SHP77 treated with DMSO at 0.1 percent for 48 hours (cell line): ENCODE data around the gene PLAAT2.

ENCODE experiments used
- DNase-seq: peaks from one replicate; lab custom pipeline; 2025; lab: John Stamatoyannopoulos, UW

Gene PLAAT2

DNA sequence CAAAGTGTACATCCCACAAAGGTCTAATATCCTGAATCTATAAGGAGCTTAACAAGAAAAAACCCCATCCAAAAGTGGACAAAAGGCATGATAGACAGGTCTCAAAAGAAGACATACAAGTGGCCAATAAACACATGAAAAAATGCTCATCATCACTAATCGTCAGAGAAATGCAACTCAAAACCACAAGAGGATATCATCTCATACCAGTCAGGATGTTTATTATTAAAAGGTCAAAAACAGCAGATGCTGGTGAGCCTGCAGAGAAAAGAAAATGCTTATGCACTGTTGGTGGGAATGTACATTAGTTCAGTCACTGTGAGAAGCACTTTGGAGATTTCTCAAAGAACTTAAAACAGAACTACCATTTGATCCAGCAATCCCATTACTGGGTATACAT lies 44.6 kb downstream of the PLAAT2 start:
- DNase-seq = no peak

DNA sequence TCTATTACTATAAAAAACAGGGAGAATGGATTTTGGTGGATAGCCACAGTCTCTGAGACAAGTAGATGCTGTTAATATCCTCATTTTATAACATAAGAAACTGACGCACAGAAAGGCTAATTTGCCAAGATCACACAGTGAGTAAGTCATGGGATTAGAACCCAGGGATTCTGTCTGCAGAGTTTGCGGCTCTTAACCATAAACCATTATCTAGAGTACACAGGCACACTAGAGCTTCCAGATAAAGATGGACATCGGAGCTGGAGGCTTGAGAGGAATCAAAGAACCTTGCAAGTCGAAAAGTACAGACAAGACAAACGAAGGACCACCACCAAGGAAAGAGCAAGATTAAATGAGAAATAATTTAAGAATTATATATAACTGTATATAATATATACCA lies 46.0 kb downstream of the PLAAT2 start:
- DNase-seq = no peak

DNA sequence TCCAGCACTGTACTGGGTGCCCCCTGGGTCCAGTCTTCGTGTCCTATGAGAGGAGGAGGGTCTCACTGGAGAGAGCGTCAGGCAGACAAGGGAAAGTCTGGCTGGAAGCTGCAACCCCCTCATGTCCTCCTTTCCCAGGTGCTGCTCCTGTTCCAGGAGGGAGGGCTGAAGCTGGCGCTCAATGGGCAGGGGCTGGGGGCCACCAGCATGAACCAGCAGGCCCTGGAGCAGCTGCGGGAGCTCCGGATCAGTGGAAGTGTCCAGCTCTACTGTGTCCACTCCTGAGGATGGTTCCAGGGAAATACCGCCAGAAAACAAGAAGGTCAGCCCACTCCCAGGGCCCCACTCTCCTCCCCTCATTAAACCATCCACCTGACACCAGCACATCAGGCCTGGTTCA lies 47.1 kb downstream of the PLAAT2 start:
- DNase-seq = no peak

DNA sequence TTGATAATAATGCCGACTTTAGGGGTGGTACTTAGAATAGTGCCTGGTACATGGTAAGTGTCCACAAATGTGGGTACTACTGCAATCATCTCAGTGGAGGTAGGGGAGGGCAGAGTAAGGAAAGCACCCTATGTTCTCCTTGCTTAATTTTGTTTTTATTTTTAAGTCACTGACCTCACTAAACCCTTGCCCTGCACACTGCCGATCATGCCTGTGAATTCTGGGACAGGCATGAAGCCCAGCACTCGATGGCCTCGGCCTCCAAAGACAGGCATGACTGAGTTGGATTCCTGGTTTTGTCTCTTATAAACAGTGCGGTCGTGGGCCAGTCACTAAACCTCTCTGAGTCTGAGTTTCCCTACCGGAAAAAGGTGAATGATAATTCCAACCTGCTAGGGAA lies 50.4 kb downstream of the PLAAT2 start:
- DNase-seq = no peak

DNA sequence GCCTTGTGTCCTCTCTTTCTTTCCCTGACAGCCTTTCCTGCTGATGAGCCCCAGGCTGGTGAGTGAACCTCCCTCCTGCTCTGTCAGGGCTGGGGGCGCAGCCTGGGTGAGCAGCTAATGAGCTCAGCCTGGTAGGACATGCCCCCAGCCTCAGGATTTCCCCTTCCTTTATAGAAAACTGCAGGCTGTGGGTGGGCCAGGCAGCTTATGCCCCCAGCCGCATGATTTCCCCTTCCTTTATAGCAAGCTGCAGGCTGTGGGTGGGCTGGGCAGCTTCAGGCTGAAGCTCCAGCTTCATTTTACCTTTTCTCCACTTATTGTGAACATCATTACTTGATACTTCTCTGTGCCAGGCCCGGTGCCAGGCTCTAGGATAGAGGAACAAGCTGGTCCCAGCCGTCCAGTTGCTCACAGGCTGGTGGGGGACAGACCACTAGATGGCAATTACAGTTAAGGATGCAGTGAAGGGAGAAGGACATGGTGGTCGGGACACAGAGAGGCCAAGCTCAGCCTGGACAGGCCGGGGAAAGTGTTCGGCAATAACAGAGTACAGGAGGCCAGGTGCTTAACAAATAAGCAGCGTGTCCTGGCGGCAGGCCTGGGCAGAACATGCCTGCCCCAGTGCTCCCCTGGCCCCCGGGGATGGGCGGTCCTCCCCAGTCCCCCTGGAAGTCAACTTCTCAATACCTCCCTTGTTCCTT lies 52.0 kb downstream of the PLAAT2 start:
- no peak for DNase-seq

DNA sequence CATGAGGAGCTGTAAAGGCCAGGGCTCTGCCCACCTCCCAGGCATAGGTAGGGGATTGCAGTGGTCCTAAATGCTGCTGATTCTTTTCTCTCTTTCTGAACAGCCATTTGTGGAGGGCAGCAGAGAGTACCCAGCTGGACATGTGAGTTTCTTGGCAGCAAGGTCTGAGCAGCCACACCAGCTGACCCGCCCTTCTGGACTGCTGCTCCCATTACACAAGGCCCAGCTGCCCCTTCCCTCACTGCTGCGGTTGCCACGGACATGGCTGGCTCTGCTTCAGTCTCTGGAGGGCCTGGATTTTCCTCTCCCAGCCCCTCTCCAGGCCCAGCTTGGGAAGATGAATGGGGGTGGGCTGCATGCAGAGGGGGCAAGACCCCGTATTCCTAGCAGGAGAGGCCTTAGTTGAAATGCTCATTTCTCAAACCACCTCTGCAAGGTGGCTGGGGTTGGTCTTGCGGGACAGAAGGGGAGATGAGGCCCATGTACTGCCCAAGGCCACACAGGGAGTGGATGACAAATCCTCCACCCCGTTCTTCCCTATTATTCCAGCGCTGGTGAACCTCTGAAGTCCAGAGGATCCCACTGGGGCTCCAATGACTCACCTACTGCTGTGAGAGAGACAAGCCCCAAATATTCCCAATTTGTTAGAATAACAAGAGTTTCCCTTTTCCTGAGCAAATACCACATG lies 52.7 kb downstream of the PLAAT2 start:
- DNase-seq = no peak

DNA sequence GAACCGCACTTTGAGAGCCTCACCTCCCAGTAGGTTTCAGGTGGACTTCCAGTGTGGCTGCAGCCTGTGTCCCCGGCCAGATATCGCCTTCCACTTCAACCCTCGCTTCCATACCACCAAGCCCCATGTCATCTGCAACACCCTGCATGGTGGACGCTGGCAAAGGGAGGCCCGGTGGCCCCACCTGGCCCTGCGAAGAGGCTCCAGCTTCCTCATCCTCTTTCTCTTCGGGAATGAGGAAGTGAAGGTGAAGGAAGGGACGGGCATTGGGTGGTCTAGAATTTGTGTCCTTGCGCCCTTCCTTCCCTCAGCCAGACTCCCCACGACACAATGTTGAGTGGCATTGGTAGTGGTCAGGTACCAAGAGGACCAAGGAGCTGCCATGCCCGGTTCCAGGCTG lies 54.4 kb downstream of the PLAAT2 start:
- DNase-seq = no peak

DNA sequence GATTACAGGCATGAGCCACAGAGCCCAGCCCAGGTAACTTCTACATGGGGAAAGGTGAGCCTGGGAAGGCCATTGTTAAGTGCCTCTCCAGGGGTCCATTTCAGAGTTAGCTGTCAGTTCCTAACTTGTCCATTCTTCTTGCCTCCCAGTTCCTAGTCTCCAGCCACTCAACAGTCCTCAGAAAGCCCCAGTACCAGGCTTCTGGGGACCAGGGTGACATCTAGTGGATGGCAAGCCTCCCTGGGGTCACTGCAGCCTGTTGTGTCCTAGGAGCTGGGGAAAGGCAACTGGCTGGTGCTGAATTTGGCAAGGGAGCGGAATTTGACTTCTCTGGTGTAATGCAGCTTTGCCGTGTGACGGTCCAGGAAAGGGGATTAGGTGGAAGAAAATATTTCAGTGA lies 55.2 kb downstream of the PLAAT2 start:
- no peak for DNase-seq

DNA sequence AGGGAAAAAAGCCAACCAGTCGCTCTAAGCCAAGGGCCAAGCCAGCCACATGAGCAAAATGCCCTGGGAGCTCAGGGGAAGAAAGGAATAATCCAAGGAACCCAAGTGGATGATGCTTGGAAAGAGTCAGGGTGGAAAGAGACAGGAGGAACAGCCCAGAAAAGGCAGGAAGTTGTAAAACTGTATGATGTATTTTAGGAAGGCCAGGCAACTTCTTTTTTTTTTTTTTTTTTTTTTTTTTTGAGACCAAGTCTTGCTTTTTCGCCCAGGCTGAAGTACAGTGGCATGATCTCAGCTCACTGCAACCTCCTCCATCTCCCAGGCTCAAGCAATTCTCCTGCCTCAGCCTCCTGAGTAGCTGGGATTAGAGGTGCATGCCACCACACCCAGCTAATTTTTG lies 55.7 kb downstream of the PLAAT2 start:
- no peak for DNase-seq

DNA sequence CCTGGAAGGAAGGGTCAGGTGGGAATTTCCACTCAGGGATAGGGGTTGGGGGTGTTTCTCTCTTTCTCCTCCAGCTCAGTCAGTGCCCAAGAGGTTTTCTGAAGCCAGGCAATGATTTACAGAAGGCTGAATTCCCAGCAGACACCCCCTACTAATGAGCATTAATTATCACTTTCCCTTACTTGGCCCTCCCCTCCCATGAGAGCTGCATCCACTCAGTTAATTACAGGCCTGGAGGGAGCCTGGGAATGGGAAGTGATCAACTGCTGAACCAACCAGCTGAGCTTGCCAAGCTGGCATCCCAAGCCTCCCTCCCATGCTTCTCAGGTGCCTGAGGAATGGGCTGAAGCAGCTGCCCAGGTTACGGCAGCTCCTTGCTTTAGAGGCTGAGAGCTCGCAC lies 56.3 kb downstream of the PLAAT2 start:
- DNase-seq = no peak

DNA sequence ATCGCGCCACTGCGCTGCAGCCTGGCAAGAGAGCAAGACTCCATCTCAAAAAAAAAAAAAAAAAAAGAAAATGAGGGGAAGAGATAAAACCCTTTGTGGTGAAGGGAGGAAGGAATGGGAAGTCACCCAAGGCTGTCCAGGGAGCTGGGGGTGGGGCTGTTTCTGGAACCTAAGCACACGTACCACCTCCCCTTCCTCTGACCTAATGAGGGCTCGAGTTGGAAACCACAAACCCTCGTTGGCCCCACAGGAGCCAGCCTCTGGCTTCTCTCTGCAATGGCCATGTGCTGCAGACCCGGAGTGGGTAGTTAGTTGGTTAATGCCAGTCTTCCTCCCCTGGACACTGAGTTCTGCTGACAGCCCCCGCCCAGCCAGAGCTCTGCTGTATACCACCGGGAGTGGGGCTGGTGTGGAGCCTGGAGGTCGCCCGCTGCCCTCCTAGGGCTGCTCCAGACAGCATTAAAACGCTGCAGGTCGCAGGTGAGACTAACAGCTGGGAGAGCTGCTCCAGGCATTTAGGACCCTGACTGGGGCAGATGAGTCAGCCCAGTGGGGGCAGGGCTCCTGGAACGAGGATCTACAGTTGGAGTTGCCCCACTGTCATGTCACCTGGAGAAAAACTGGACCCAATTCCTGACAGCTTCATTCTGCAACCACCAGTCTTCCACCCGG lies 57.2 kb downstream of the PLAAT2 start, which contains the start of gene LGALS12:
LGALS12 (plus strand) TSS at position 228 of the 672 bp plus-strand sequence; CDS start at position 603, 375 bp downstream.
- no peak for DNase-seq

DNA sequence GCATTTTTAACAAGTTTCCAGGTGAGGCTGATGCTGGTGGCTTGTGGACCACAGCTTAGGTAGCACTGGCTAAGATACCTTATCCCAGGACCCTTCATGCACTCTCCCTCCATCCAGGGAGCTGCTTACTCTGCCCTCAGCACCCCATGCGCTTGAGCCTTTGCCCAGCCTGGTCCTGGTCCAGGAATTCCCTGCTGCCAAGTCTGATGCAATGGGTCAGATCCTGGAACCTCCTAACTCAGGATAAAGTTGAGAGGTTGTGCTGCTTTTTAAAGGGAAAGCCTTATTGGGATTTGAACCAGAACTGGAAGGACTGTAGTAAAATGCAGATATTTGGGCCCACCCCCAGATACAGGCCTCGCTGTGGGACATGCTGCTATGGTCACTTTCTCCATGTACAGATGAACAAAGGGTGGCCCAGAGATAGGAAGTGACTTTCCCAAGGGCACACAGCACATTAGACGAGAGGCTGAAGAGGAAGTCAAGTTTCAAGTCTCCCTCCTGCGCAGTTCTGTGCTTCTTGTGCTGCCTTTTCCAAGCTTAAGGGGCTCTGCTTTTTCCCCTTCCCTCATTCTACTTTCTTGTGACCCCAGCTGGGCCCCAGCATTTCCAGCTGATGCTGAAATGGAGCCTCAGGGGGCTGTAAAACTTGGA lies 58.1 kb downstream of the PLAAT2 start:
- DNase-seq = no peak

DNA sequence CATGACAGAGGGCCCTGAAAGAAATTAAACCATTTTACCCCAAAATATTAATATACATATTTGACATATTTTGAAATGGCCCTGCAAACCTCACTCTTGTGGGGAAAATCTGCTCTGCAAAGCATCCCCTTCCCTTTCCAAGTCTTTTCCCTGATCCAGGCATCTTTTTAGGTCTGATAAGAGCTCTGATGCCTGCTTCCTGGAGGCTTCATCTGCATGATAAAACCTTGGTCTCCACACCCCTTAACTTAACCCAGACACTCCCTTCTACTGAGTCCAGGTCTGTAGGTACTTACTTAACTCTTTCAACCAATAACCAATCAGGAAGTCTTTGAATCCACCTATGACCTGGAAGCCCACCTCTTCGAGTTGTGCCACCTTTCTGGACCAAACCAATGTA lies 59.1 kb downstream of the PLAAT2 start:
- DNase-seq = no peak

DNA sequence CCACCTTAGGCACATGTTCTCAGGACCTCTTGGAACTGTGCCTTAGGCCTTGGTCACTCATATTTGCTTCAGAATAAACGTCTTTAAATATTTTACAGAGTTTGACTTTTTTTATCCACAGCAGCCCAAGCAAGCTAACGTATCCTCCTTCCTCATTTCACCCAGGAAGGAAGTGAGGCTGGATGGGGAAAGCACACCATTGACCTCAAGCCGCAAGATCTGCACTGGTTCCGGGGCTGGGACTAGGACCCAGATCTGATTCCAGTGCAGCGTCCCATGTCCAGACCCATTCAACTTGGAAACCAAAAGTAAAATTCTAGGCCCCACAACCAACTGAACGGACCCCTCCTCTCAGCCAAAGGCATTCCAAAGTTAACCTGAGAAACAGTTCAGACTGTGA lies 59.7 kb downstream of the PLAAT2 start:
- DNase-seq = no peak
